Upper lobe of left lung (tissue), 4 donors: ENCODE data around the gene SETD5.

Experiments used
- EP300 ChIP-seq, 4 donors: sonication (generic); formaldehyde crosslinking; IDR thresholded peaks; one replicate each; pipeline ENCODE4 v1.5.1; 2017; ENCODE audit warnings: antibody characterized with exemption in 4 of 4, control low read depth in 2 of 4
- POLR2AphosphoS5 ChIP-seq, 2 donors: sonication (generic); formaldehyde crosslinking; IDR thresholded peaks; one replicate each; pipeline ENCODE4 v1.5.1; 2017; ENCODE audit warnings: antibody characterized with exemption in 2 of 2

DNA sequence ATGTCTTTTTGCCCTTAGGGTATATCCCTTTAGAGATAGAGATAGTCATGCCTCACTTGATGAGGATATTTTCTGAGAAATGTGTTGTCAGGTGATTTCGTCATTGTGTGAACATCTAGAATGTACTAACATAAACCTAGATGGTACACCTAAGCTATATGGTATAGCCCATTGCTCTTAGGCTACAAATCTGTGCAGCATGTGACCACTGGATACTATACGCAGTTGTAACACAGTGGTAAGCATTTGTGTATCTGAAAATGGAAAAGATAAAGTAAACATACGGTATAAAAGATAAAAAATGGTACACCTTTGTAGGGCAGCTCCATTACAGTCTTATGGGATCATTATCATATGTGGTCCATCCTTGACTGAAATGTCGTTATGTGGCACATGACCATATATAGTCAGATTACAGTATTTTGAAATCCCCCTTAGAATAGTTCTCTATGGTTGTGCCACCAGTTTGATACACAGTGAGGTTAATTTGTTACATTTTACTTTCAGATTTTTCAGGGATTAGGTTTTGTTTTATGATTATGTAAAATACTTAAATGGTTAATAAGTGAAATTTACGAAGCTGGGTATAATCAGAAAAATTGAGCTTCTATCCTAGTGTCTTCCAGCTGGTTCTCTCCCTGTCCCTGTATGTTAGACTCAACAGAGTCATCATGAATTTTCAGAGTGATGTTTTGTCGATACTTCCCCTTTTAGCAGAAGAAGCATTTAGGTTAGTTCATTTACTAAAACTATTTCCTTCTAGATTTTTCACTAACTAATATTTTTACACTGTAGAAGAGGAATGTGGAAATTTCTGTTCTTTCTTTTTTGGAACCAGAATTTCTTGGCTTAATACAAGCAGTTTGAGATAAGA lies 12.8 kb downstream of the SETD5 start:
- TF ChIP-seq EP300 (IDR thresholded peaks at IDR 0.05), result no peak
- TF ChIP-seq POLR2AphosphoS5 (IDR thresholded peaks at IDR 0.05), result no peak
